Activated B cell treated with CpG ODN at 0.5 μM for 24 hours (primary cell): Measurements from ENCODE around the gene ZNF593OS. TPM values are rescaled to one million over a fixed set of nuclear protein-coding genes. Genes with fewer than 3 reads are reported as not detected.

ENCODE experiments used
- ATAC-seq: fragments of 200-7000 bp; cut with Tn5 transposase; one replicate; pipeline ENCODE4 v1.10.0; 2021; ENCODE audit warnings: low read depth, mild to moderate bottlenecking, moderate library complexity
- CTCF ChIA-PET: fragments of 350-600 bp; sonication (Branson Sonifier 250); formaldehyde crosslinking; loops from one replicate; lab custom pipeline; 2021; ENCODE audit warnings: antibody characterized with exemption; lab: Charles Lee
- POLR2A ChIA-PET: fragments of 350-600 bp; sonication (Branson Sonifier 250); formaldehyde crosslinking; loops from one replicate; lab custom pipeline; 2021; ENCODE audit warnings: antibody characterized with exemption; lab: Charles Lee
- DNase-seq: peaks from one replicate; pipeline ENCODE4 v3.0.0; 2022
- H3K27ac Mint-ChIP-seq: one replicate; pipeline ENCODE4 v1.8.0; 2020; ENCODE audit warnings: mixed read lengths
- H3K27me3 Mint-ChIP-seq: one replicate; pipeline ENCODE4 v1.8.0; 2021; ENCODE audit warnings: mixed read lengths
- H3K36me3 Mint-ChIP-seq: one replicate; pipeline ENCODE4 v1.8.0; 2021; ENCODE audit warnings: low read depth, mixed read lengths
- H3K4me1 Mint-ChIP-seq: one replicate; pipeline ENCODE4 v1.8.0; 2021; ENCODE audit warnings: mixed read lengths
- H3K4me3 Mint-ChIP-seq: one replicate; pipeline ENCODE4 v1.8.0; 2020; ENCODE audit warnings: mild to moderate bottlenecking, mixed read lengths
- H3K9me3 Mint-ChIP-seq: one replicate; pipeline ENCODE4 v1.8.0; 2020; ENCODE audit warnings: mixed read lengths
- CTCF ChIP-seq: fragments of 200-600 bp; IDR thresholded peaks from one replicate; pipeline ENCODE4 v1.8.0; 2022; ENCODE audit warnings: antibody characterized with exemption, mild to moderate bottlenecking
- intact Hi-C: fragments of 100-400 bp; cut with micrococcal nuclease; formaldehyde crosslinking; loops from one replicate; pipeline ENCODE4 v1.15.1; 2024
- total RNA-seq: library from RNA; stranded (reverse); gene quantifications from 2 replicates; pipeline ENCODE4 v1.2.3, GENCODE V29; 2022

Gene ZNF593OS
- total RNA-seq = not detected in 2 replicates

GRCh38 chr1:26171084-26172072 lies at the start of gene ZNF593OS:
Gene ZNF593OS (minus strand): TSS chr1:26171832. CDS start chr1:26171661, 171 bp downstream.
- H3K36me3 Mint-ChIP-seq = no peaks in the 10 kb centered on the region
- H3K27ac Mint-ChIP-seq = no peak within 1 kb of the TSS
- H3K27me3 Mint-ChIP-seq = no peaks in the 10 kb centered on the region
- TF ChIP-seq CTCF = no peak
- H3K4me3 Mint-ChIP-seq = peak within 1 kb of the TSS; percentile 91
- POLR2A ChIA-PET = no interaction called here
- no peaks in the 10 kb centered on the region for H3K9me3 Mint-ChIP-seq
- DNase-seq (no peak), ATAC-seq (no peak)
- peaks cover 16% of the 10 kb centered on the region for H3K4me1 Mint-ChIP-seq
- CTCF ChIA-PET = interaction anchor here (1.3 to 3.1 kb wide), 2 partner anchors 64 to 246 kb away, joined by 4 to 25 read pairs; partner anchors contain the start of gene CEP85
- intact Hi-C loops = no loop called here

GRCh38 chr1:26221094-26221493 lies 49.5 kb upstream of the ZNF593OS start:
- no peak for TF ChIP-seq CTCF
- DNase-seq (no peak), ATAC-seq (no peak)
- CTCF ChIA-PET = interaction anchor here (0.8 kb wide), 1 partner anchor 13 kb away, joined by 3 read pairs; the partner anchor contains the start of gene CEP85
- Mint-ChIP-seq H3K4me1 (peaks cover 16% of the 10 kb centered on the region), H3K27me3 (peaks cover 9% of the 10 kb centered on the region), H3K9me3 (no peaks in the 10 kb centered on the region), H3K36me3 (no peaks in the 10 kb centered on the region), H3K4me3 (no peak overlapping the region), H3K27ac (no peak overlapping the region)
- POLR2A ChIA-PET = interaction anchor here (1.0 kb wide), 1 partner anchor 14 kb away, joined by 3 read pairs; no protein-coding TSS in a partner anchor
- intact Hi-C loops = no loop called here

GRCh38 chr1:26220199-26220912 lies 48.7 kb upstream of the ZNF593OS start:
- ATAC-seq (no peak), DNase-seq (no peak)
- H3K27me3 Mint-ChIP-seq = peaks cover 3% of the 10 kb centered on the region
- no peak overlapping the region for H3K4me3 Mint-ChIP-seq
- intact Hi-C loops = no loop called here
- no peak for TF ChIP-seq CTCF
- H3K4me1 Mint-ChIP-seq = peaks cover 9% of the 10 kb centered on the region
- H3K27ac Mint-ChIP-seq = no peak overlapping the region
- H3K36me3 Mint-ChIP-seq = no peaks in the 10 kb centered on the region
- no peaks in the 10 kb centered on the region for H3K9me3 Mint-ChIP-seq
- POLR2A ChIA-PET = interaction anchor here (1.0 kb wide), 1 partner anchor 14 kb away, joined by 3 read pairs; no protein-coding TSS in a partner anchor
- CTCF ChIA-PET = interaction anchor here (0.8 kb wide), 1 partner anchor 14 kb away, joined by 3 read pairs; the partner anchor contains the start of gene CEP85

- no peaks in the 10 kb centered on the region for H3K36me3 Mint-ChIP-seq
- intact Hi-C loops = no loop called here
- H3K4me1 Mint-ChIP-seq = no peaks in the 10 kb centered on the region
- peaks cover 2% of the 10 kb centered on the region for H3K27me3 Mint-ChIP-seq
- ATAC-seq = no peak
- no peaks in the 10 kb centered on the region for H3K9me3 Mint-ChIP-seq
- H3K4me3 Mint-ChIP-seq = no peak overlapping the region
- H3K27ac Mint-ChIP-seq = no peak overlapping the region
- CTCF ChIA-PET = no interaction called here
- DNase-seq = no peak
- no peak for TF ChIP-seq CTCF
- POLR2A ChIA-PET = no interaction called here
These were observed 47.4 kb upstream of the ZNF593OS start for GRCh38 chr1:26218906-26219494.
